GM13976 (cell line): ENCODE results near the gene SKIC3.

Experiments
- DNase-seq: peaks from one replicate; pipeline ENCODE4 v3.0.0; 2012; ENCODE audit warnings: low spot score
- CTCF ChIP-seq: IDR thresholded peaks from 2 replicates; pipeline ENCODE4 v1.5.1; 2012; ENCODE audit warnings: borderline replicate concordance, mild to moderate bottlenecking; ENCODE audit not compliant: insufficient read depth; ENCODE audit errors: extremely low read depth, missing control alignments, control extremely low read depth
- in situ Hi-C: fragments of 300-500 bp; cut with MboI; formaldehyde crosslinking; loops from one replicate; pipeline ENCODE4 v1.12.0; 2022; ENCODE audit warnings: low sequenced_read_pairs, mixed read lengths, inconsistent platforms; ENCODE audit not compliant: unreplicated experiment

Gene SKIC3

GRCh38 chr5:95557841-95558240, 3.1 kb upstream of the SKIC3 start:
- in situ Hi-C loops: no loop called here
- no peak for TF ChIP-seq CTCF
- no peak for DNase-seq

GRCh38 chr5:95555553-95555952, 776 bp upstream of the SKIC3 start:
- DNase-seq: no peak
- in situ Hi-C loops: no loop called here

GRCh38 chr5:95554331-95554646, 488 bp downstream of the SKIC3 start:
- DNase-seq: no peak
- no peak for TF ChIP-seq CTCF
- in situ Hi-C loops: no loop called here

More at GRCh38 chr5:95555553-95555952, 776 bp upstream of the SKIC3 start:
- TF ChIP-seq CTCF: no peak

- no peak for TF ChIP-seq CTCF
- in situ Hi-C loops: no loop called here
These were observed 5.7 kb downstream of the SKIC3 start for GRCh38 chr5:95549030-95549429.

GRCh38 chr5:95543017-95543705, 11.6 kb downstream of the SKIC3 start:
- DNase-seq: no peak
- in situ Hi-C loops: no loop called here
- no peak for TF ChIP-seq CTCF

More at GRCh38 chr5:95549030-95549429, 5.7 kb downstream of the SKIC3 start:
- no peak for DNase-seq

GRCh38 chr5:95537501-95537900, 17.3 kb downstream of the SKIC3 start:
- no peak for TF ChIP-seq CTCF
- in situ Hi-C loops: no loop called here
- no peak for DNase-seq
